ENCODE results near the gene LDHAL6A. TPM values are rescaled to one million over a fixed set of nuclear protein-coding genes. Genes with fewer than 3 reads are reported as not detected.

LDHAL6A gene
- total RNA-seq, 1 experiment from 2014 or later = not detected

- no peak for DNase-seq (ENCODE audit: low read depth)
Measured at GRCh38 chr11:18490736-18491485, 35.3 kb downstream of the LDHAL6A start.

GRCh38 chr11:18491924-18492323 is 36.3 kb downstream of the LDHAL6A start:
- DNase-seq (ENCODE audit: low read depth) = no peak

- DNase-seq (ENCODE audit: low read depth) = peak; percentile 24
Measured at GRCh38 chr11:18492888-18493287, 37.2 kb downstream of the LDHAL6A start.

GRCh38 chr11:18493310-18493709 is 37.7 kb downstream of the LDHAL6A start:
- no peak for DNase-seq (ENCODE audit: low read depth)

GRCh38 chr11:18495271-18495670 is 39.6 kb downstream of the LDHAL6A start:
- DNase-seq (ENCODE audit: low read depth) = no peak

- DNase-seq (ENCODE audit: low read depth) = no peak
Measured at GRCh38 chr11:18495703-18496102, 40.0 kb downstream of the LDHAL6A start.

- no peak for DNase-seq (ENCODE audit: low read depth)
Measured at GRCh38 chr11:18498039-18498438, 42.4 kb downstream of the LDHAL6A start.

GRCh38 chr11:18501629-18502028 is 46.0 kb downstream of the LDHAL6A start:
- DNase-seq (ENCODE audit: low read depth) = no peak

- no peak for DNase-seq (ENCODE audit: low read depth)
Measured at GRCh38 chr11:18502352-18502751, 46.7 kb downstream of the LDHAL6A start.

GRCh38 chr11:18521122-18521521 is 65.5 kb downstream of the LDHAL6A start:
- no peak for DNase-seq (ENCODE audit: low read depth)

- no peak for DNase-seq (ENCODE audit: low read depth)
Measured at GRCh38 chr11:18522388-18522787, 66.7 kb downstream of the LDHAL6A start.

GRCh38 chr11:18523084-18523483 is 67.4 kb downstream of the LDHAL6A start:
- no peak for DNase-seq (ENCODE audit: low read depth)

GRCh38 chr11:18524248-18524647 is 68.6 kb downstream of the LDHAL6A start:
- no peak for DNase-seq (ENCODE audit: low read depth)

- no peak for DNase-seq (ENCODE audit: low read depth)
Measured at GRCh38 chr11:18526130-18526520, 70.5 kb downstream of the LDHAL6A start.

GRCh38 chr11:18526521-18527296 is 71.1 kb downstream of the LDHAL6A start, which contains the start of gene TSG101:
Gene TSG101 (minus strand): TSS chr11:18526942. CDS start chr11:18526816, 126 bp downstream.
- DNase-seq (ENCODE audit: low read depth) = peak; percentile 95

- peak; percentile 69 for DNase-seq (ENCODE audit: low read depth)
Measured at GRCh38 chr11:18527512-18527911, 71.9 kb downstream of the LDHAL6A start.

Other genes starting within 250 kb of the LDHAL6A start
- gene SAA4, start 219.1 kb upstream of the LDHAL6A start, total RNA-seq (2014; rRNA removed; shearing (Covaris generic)) = not detected in 2 replicates
- gene SAA2, start 207.2 kb upstream of the LDHAL6A start, total RNA-seq (2014; rRNA removed; shearing (Covaris generic)) = 0.47 and 3.3 TPM in 2 replicates
- gene SAA1, start 189.6 kb upstream of the LDHAL6A start, total RNA-seq (2014; rRNA removed; shearing (Covaris generic)) = 0.57 and 3.0 TPM in 2 replicates
- 18.8 and 30.0 TPM in 2 replicates for gene HPS5, start 133.7 kb upstream of the LDHAL6A start, total RNA-seq (2014; rRNA removed; shearing (Covaris generic))
- gene GTF2H1, start 133.3 kb upstream of the LDHAL6A start, total RNA-seq (2014; rRNA removed; shearing (Covaris generic)) = 56.0 and 75.4 TPM in 2 replicates
- gene LDHA, start 61.3 kb upstream of the LDHAL6A start, total RNA-seq (2014; rRNA removed; shearing (Covaris generic)) = 1,651 and 2,272 TPM in 2 replicates
- not detected in 2 replicates for gene LDHC, start 43.5 kb upstream of the LDHAL6A start, total RNA-seq (2014; rRNA removed; shearing (Covaris generic))
- 123 and 172 TPM in 2 replicates for gene TSG101, start 71.1 kb downstream of the LDHAL6A start, total RNA-seq (2014; rRNA removed; shearing (Covaris generic))
- 46.7 and 124 TPM in 2 replicates for gene UEVLD, start 132.9 kb downstream of the LDHAL6A start, total RNA-seq (2014; rRNA removed; shearing (Covaris generic))
- gene MISFA, start 143.9 kb downstream of the LDHAL6A start, total RNA-seq (2014; rRNA removed; shearing (Covaris generic)) = not detected in 2 replicates
- 14.5 and 29.3 TPM in 2 replicates for gene SPTY2D1, start 178.5 kb downstream of the LDHAL6A start, total RNA-seq (2014; rRNA removed; shearing (Covaris generic))
- gene TMEM86A, start 242.9 kb downstream of the LDHAL6A start, total RNA-seq (2014; rRNA removed; shearing (Covaris generic)) = 0.94 and 1.1 TPM in 2 replicates